H7 (cell line): ENCODE results near the gene FEM1A. TPM values are rescaled to one million over a fixed set of nuclear protein-coding genes. Genes with fewer than 3 reads are reported as not detected.
"Not testable (repeated sequence)": the region's sequence is repeated elsewhere in the genome, so short reads cannot be mapped to it uniquely, and the experiment has no call there.

Source experiments
- DNase-seq: peaks from one replicate; pipeline ENCODE4 v3.0.0; 2012
- H3K27me3 ChIP-seq: 2 replicates; pipeline ENCODE4 v1.6.0; 2011; ENCODE audit warnings: mild to moderate bottlenecking, low read length; ENCODE audit not compliant: control insufficient read depth, insufficient read depth
- H3K36me3 ChIP-seq: replicated peaks from 2 replicates; pipeline ENCODE4 v1.5.1; 2011; ENCODE audit warnings: low read length; ENCODE audit not compliant: control insufficient read depth, insufficient read depth
- H3K4me3 ChIP-seq: 2 replicates; pipeline ENCODE4 v1.5.1; 2011; ENCODE audit warnings: low read depth, mild to moderate bottlenecking, control low read depth, low read length, moderate library complexity; ENCODE audit not compliant: insufficient read depth
- total RNA-seq: library from RNA; depleted of rRNA; stranded (reverse); fragments of >200 nt; shearing (Covaris generic); gene quantifications from 2 replicates; pipeline ENCODE4 v1.2.3, GENCODE V29; 2014

The FEM1A gene
- total RNA-seq, 1 experiment from 2014 or later, result 16.1 TPM

DNA sequence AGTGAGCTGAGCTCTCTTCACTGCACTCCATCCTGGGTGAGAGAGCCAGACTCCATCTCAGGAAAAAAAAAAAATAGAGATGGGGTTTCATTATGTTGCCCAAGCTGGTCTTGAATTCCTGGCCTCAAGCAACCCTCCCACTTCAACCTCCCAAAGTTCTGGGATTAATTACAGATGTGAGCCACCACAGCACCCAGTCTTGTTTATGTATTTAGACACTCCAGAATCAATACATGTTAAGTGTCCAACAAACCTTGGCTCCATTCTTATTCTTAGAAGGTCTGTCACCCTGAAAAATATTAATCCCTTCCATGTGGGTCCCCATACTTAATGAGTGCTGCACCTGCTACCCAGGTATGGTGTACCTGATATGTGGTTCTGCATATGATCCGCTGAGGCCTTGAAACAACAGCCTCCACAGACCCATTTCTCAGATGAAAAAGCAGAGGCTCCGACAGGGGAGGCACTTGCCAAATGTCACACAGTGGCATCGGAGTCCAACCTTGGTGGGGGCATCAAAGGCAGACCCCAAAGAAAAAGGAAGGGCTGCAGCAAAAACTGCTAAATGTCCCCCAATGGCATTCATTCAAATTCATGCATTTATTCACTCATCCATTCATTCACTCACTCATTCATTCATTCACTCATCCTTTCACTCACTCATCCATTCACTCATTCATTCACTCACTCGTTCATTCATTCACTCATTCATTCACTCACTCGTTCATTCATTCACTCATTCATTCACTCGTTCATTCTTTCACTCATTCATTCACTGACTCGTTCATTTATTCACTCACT, 23.3 kb downstream of the FEM1A start:
- DNase-seq, result no peak
- no peaks in the 10 kb centered on the region for H3K36me3 ChIP-seq
- H3K4me3 ChIP-seq, result no peak overlapping the region
- peaks cover 2% of the 10 kb centered on the region; the same call in 1 of the 2 replicates for H3K27me3 ChIP-seq

DNA sequence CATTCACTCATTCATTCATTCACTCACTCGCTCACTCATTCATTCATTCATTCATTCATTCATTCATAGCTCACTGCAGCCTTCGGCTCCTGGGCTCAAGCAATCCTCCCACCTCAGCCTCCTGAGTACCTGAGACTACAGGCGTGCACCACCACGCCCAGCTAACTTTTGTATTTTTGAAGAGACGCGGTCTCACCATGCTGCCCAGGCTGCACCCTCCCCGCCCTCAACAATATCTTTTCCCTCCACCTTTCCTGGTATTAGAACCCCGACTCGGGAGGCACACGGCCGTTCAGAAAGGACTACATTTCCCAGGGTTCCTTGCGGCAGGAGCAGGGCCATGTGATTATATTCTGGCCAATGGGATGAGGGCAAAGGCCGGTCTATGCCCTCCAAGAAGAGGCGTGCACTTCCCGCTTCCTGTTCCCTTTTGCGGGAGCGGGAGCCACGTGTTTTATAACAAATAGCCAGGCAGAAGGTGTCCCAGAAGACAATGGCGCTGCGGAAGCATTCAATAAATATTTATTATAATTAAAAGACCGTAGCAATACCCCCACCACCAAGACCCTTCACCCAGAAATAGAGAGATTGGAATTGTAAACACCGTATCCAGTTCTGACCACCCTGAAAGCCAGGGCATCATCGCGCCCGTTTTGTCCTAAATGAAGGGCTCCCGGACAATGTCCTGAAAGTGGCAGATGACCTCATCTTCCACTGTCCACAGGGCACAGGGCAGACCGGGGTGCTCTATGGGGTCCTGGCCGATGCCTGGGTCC, 24.1 kb downstream of the FEM1A start:
- Histone ChIP-seq H3K27me3 (peaks cover 2% of the 10 kb centered on the region; the same call in 1 of the 2 replicates), H3K36me3 (no peaks in the 10 kb centered on the region), H3K4me3 (no peak overlapping the region)
- peak; percentile 98 for DNase-seq

DNA sequence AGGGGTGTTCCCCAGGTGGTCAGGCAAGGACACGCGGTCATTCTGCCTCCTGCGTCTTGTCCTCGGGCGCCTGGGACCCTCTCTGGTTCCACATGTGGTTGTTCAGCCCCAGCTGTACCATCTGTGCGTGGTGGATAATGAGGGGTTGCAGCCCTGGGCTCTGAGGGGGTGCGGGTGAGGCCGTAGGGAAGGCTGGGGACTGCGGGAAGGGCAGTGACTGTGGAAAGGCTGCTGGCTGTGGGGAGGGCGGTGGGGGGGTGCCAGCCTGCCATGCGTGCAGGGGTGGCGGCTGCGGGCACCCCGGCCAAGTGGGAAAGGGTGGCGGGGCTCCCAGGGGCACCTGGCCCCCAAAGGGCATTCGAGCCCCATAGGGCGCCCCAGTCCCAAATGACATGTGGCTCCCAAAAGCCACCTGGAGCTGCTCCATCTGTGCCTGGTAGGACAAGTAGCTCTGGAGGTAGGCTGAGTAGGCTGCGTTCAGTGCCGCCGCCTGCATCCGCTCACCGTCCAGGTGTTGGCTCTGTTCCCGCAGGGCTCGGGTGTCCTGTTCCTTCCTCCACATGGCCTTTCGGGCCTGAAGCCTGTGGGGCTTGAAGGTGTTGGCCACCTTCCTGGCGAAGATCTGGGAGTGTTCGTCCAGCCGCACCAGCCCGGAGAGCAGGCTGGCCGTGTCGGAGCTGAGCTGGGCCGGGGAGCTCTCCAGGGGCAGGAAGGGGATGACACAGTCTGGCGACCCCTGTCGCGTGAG, 24.8 kb downstream of the FEM1A start:
- H3K36me3 ChIP-seq, result no peaks in the 10 kb centered on the region
- DNase-seq, result peak; percentile 52
- H3K27me3 ChIP-seq, result peaks cover 2% of the 10 kb centered on the region; the same call in 1 of the 2 replicates
- H3K4me3 ChIP-seq, result no peak overlapping the region

DNA sequence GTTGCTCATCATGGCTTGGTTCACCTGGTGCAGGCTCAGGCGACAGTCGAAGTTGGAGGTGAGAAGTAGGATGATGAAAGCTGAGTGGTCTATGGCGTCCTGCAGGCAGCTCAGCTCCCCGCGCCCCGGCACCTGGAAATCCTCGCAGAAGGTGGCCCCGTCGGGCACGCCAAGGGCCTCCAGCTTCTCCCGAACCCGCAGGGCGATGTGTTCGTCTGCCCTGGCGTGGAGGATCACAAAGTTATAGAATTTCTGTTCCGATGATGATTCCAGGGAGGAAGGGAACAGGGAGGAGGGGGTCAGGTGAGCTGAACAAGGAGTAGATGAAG, 25.4 kb downstream of the FEM1A start:
- no peak overlapping the region for H3K4me3 ChIP-seq
- peak; percentile 51 for DNase-seq
- H3K27me3 ChIP-seq, result peaks cover 2% of the 10 kb centered on the region; the same call in 1 of the 2 replicates
- no peaks in the 10 kb centered on the region for H3K36me3 ChIP-seq

DNA sequence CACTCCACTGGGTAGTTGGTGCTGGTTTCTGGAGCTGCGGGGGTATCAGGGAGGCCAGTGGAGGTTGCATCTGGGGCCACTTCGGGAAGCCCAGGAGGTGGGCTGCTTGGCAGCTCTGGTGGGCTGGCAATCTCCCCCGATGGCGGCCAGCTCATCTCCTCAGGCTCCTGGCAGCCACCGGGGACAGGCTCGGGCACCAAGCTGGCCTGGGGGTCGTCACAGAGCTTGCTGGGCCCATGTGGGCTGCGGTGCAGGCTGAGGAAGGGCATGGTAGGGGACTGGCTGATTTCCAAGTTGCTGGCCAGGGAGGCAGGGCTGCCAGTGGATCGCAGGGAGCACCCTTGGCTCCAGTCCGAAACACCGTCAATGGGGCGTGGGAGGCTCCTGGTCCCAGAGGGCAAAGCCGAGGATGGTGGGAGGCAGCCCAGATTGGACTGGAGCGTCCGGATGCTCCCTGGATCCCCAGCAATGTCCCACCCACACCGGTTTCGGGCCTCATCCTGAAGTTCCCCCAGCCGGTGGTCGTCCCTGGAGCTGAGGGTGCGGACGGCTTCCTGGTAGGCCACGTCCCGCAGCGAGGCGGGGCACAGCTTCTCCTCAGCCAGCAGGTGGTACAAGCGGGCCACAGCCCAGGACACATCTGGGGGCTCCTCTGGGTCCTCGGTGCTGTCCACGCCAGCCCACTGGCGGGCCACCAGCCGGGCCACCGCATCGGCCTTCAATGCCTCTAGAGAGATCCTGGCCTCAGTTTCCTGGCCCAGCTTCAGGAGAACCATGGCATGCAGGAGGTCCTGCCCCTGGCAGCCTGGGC, 26.1 kb downstream of the FEM1A start:
- no peak overlapping the region for H3K4me3 ChIP-seq
- peaks cover 2% of the 10 kb centered on the region; the same call in 1 of the 2 replicates for H3K27me3 ChIP-seq
- peak; percentile 56 for DNase-seq

DNA sequence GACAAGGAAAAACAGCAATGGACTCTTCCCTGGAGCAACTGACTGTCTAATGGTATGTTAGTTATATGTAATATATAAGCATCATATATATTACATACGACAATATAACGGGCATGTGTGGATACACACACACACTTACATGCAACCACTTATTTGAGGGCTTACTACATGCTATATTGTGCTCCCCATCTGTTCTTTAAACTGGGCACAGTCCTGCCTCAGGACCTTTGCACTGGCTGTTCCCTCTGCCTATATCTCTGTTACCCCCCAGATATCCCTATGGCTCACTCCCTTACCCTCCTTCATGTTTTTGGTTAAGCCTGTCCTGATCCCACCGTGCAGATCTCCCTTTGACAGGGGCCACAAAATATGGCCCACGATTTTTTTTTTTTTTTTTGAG, 29.7 kb downstream of the FEM1A start:
- DNase-seq, result no peak
- no peaks in the 10 kb centered on the region for H3K36me3 ChIP-seq
- no peak overlapping the region for H3K4me3 ChIP-seq
- H3K27me3 ChIP-seq, result peaks cover 2% of the 10 kb centered on the region; the same call in 1 of the 2 replicates

More for the DNA sequence above, 26.1 kb downstream of the FEM1A start:
- H3K36me3 ChIP-seq, result no peaks in the 10 kb centered on the region

DNA sequence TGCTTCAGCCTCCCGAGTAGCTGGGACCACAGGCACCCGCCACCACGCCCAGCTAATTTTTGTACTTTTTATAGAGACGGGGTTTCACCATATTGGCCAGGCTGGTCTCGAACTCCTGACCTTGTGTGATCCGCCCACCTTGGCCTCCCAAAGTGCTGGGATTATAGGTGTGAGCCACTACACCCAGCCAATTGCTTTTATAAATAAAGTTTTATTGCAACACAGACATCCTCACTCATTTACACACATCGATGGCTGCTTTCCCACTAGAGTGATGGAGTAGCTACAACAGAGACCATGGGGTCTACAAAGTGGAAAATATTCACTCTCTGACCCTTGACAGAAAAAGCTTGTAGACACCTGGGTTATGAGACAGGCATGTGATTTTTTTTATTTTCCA, 30.8 kb downstream of the FEM1A start:
- H3K36me3 ChIP-seq, H3K4me3 ChIP-seq, DNase-seq, H3K27me3 ChIP-seq: not testable (repeated sequence)

DNA sequence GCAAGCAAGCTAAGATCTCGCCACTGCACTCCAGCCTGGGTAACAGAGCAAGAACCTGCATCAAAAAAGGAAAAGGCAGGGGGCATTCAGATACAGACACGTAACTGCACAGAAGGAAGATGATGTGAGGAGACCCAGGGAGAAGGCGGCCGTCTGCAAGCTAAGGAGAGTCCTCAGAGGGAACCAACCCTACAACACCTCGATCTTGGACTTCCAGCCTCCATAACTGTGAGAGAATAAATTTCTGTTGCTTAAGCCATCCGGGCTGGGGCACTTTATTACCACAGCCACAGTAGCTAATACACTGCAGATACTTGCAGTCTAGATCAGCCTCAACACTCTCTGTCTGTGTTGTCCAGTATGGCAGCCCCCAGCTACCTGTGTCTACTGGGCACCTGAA, 32.0 kb downstream of the FEM1A start:
- Histone ChIP-seq H3K4me3 (no peak overlapping the region), H3K36me3 (no peaks in the 10 kb centered on the region)

DNA sequence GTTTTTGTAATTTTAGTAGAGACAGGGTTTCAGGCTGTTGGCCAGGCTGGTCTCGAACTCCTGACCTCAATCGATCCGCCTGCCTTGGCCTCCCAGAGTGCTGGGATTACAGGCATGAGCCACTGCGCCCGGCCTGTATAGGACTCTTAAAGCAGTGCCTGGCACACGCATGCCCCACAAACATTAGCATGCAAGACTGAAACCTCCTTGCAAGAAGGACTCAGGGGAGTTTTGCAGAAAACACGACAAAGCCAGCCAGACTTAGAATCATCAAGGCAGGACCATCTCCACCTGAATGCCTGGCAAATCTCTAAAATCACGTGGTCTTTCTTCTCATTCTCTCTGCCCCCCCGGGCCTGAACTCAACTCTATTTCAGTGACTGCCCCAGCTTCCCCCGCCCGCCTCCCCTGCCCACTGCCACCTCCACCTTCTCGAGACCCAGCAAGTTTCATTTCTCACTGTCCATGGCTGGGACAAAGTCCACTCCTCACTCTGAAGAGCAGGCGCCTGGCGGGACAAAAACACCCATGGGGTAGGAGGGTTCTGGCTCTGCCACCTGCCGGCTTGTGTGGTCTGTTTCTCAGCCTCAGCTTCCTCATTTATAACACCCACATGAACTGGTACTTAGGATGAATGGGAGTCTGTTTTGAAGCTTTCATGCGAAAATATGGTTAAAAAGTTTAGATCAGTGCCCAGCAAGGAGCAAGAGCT, 37.6 kb downstream of the FEM1A start:
- no peak overlapping the region for H3K4me3 ChIP-seq
- peaks cover 12% of the 10 kb centered on the region for H3K27me3 ChIP-seq
- peak; percentile 38 for DNase-seq
- no peaks in the 10 kb centered on the region for H3K36me3 ChIP-seq

More for the DNA sequence above, 32.0 kb downstream of the FEM1A start:
- no peak for DNase-seq
- H3K27me3 ChIP-seq, result no peaks in the 10 kb centered on the region

DNA sequence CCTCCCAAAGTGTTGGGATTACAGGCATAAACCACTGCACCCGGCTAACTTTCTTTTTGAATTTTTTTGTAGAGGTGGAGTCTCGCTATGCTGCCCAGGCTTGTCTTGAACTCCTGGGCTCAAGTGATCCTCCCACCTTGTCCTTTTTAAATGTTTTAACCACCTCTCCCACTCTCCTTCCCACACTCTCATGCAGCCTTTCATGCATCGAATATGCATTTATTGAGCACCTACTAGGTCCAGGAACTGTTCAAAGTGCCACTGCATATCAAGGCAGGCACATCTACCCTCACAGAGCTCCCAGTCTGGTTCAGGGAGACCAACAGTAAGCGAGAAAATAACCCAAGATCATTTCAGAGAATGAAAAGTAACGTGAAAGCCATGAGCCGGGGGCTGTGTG, 38.8 kb downstream of the FEM1A start:
- no peak for DNase-seq
- H3K27me3 ChIP-seq, result peaks cover 12% of the 10 kb centered on the region
- no peak overlapping the region for H3K4me3 ChIP-seq
- H3K36me3 ChIP-seq, result no peaks in the 10 kb centered on the region

DNA sequence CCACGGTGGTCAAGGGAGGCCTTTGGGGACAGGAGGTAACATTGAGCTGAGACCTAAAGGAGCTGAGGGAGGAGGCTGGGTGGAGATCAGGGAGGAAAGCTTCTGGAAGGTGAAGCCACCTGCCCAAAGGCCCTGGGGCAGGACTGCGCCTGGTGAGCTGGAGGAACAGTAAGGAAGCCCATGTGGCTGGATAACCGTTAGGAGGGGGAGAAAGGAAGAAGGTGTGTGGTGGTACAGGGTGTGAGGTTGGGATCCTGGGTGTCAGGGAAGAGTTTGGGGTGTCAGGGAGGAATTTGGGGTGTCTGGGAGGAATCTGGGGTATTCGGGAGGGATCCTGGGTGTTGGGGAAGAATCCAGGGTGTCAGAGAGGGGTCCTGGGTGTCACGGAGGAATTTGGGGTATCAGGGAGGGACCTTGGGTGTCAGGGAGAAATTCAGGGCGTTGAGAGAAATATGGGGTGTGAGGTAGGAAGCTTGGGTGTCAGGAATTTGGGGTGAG, 39.3 kb downstream of the FEM1A start:
- Histone ChIP-seq H3K27me3 (peaks cover 12% of the 10 kb centered on the region), H3K4me3 (no peak overlapping the region), H3K36me3 (no peaks in the 10 kb centered on the region)
- DNase-seq, result peak; percentile 30

DNA sequence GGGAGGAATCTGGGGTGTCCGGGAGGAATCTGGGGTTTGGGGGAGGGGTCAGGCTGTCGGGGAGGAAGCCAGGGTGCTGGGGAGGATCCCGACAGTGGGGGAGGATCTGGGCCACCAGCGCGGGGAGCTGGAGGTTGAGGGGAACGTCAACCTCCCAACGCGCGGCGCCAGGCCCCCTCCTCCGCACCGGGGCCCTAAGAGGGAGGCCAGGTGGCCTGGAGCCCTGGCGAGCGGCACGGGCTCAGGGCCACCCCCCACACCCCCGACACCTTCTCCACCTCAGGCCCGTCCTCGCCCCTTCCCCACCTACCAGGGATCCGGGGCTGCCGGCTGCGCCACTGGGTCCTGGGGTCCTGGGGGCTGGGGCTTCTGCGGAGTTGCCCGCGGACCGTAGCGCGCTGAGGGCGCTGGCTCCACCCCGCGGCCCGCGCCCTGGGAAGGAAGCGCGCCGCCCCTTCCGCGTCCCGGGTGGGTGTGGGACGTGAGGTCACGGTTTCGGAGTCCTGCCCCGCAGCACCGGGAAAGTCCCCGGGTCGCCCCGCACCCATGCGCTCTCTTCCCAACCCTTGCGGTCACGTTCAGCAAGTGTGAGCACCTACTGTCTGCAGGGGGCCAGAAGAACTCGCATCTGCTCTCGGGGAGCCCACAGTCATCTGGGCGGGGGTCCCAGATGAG, 39.9 kb downstream of the FEM1A start, which contains the start of gene TICAM1:
TSS of gene TICAM1 (minus strand) at position 409 of the 675 bp plus-strand sequence. CDS start 13,335 bp downstream, outside the sequence.
- H3K4me3 ChIP-seq, result peak within 1 kb of the TSS; percentile 57
- peaks cover 12% of the 10 kb centered on the region for H3K27me3 ChIP-seq
- no peaks in the 10 kb centered on the region for H3K36me3 ChIP-seq
- peak; percentile 85 for DNase-seq

DNA sequence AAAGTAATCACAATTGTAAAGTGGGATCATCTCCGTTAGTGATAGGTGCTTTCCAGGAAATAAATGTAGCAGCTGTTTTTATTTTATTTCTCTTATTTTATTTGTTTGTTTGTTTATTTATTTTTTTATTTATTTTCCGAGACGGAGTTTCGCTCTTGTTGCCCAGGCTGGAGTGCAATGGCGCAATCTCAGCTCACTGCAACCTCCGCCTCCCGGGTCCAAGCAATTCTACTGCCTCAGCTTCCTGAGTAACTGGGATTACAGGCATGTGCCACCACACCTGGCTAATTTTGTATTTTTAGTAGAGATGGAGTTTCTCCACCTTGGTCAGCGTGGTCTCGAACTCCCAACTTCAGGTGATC, 40.4 kb downstream of the FEM1A start:
- H3K36me3 ChIP-seq, DNase-seq: not testable (repeated sequence)
- H3K4me3 ChIP-seq, result peak overlapping the region; percentile 57
- H3K27me3 ChIP-seq, result peaks cover 12% of the 10 kb centered on the region
